Kidney (tissue), 14 donors: ENCODE data around the gene DROSHA. TPM values are rescaled to one million over a fixed set of nuclear protein-coding genes. Genes with fewer than 3 reads are reported as not detected.
"Not testable (repeated sequence)": the region's sequence is repeated elsewhere in the genome, so short reads cannot be mapped to it uniquely, and the experiment has no call there.

Source experiments
- DNase-seq, 5 donors: peaks; one replicate each; pipeline ENCODE4 v3.0.0-alpha.2; 2013 to 2020
- FAIRE-seq: peaks from 2 replicates; lab custom pipeline; 2012; peaks lifted over from hg19 to GRCh38; lab: Jason Lieb, UNC
- H3K27ac ChIP-seq, 2 donors: one replicate each; pipeline ENCODE4 v1.7.0; 2013; ENCODE audit warnings: low read depth in 2 of 2, low read length in 2 of 2, inconsistent platforms in 1 of 2
- H3K27me3 ChIP-seq: one replicate; pipeline ENCODE4 v1.7.1; 2013; ENCODE audit warnings: low read length, inconsistent platforms; ENCODE audit not compliant: control insufficient read depth, insufficient read depth
- H3K36me3 ChIP-seq, 3 donors: one replicate each; pipeline versions ENCODE4 v1.7.0 to v1.7.1; 2013; ENCODE audit warnings: low read length in 3 of 3, control low read depth in 1 of 3, inconsistent platforms in 1 of 3; ENCODE audit not compliant: insufficient read depth in 3 of 3, control insufficient read depth in 2 of 3
- H3K4me1 ChIP-seq, 3 donors: one replicate each; pipeline versions ENCODE4 v1.7.0 to v1.7.1; 2013; ENCODE audit warnings: low read length in 3 of 3, inconsistent platforms in 1 of 3, low read depth in 1 of 3; ENCODE audit not compliant: control insufficient read depth in 2 of 3, insufficient read depth in 2 of 3
- H3K4me3 ChIP-seq, 3 donors: one replicate each; pipeline versions ENCODE4 v1.7.0 to v1.8.1; 2013; ENCODE audit warnings: low read length in 3 of 3, control low read depth in 1 of 3, inconsistent platforms in 1 of 3
- H3K9ac ChIP-seq, 3 donors: one replicate each; pipeline versions ENCODE4 v1.7.0 to v1.7.1; 2013; ENCODE audit warnings: low read length in 3 of 3, control low read depth in 1 of 3, inconsistent platforms in 1 of 3
- H3K9me3 ChIP-seq, 3 donors: one replicate each; pipeline versions ENCODE4 v1.7.0 to v1.7.1; 2013; ENCODE audit warnings: low read length in 3 of 3, control low read depth in 1 of 3, inconsistent platforms in 1 of 3; ENCODE audit not compliant: control insufficient read depth in 2 of 3, insufficient read depth in 1 of 3
- intact Hi-C: fragments of 100-400 bp; cut with DNase I; formaldehyde crosslinking; loops from one replicate; pipeline ENCODE4 v1.11.1; 2022
- polyA plus RNA-seq: library from polyadenylated mRNA; stranded (reverse); fragments of 350-450 nt; fragmentation: Illumina TruSeq; extraction: RNeasy Lipid Tissue Mini Kit (QIAGEN cat#74804); gene quantifications from one replicate; pipeline ENCODE4 v1.2.3, GENCODE V29; 2014; ENCODE audit warnings: low read depth, low replicate concordance; ENCODE audit not compliant: insufficient read depth
- total RNA-seq: library from RNA; stranded (reverse); fragmentation: NEBNext Ultra II Directional; extraction: Animal tissue kit (Norgen Biotek cat#: 25700); gene quantifications from one replicate; pipeline ENCODE4 v1.2.1, GENCODE V29; 2021
- TF ChIP-seq, protein P1 (sequence below): IDR thresholded peaks from 3 replicates; pipeline ENCODE4 v1.5.1; 2012; ENCODE audit warnings: mild to moderate bottlenecking, moderate library complexity, borderline replicate concordance; ENCODE audit not compliant: insufficient read depth; ENCODE audit errors: extremely low read depth
- donor health status: control.
- donor health status: control.
- donor health status: control.
- donor health status: control.
- donor health status: control.
- donor health status: DM: yes; HTN: yes; CAD: no.
- donor health status: Normal renal cell carcinoma (clear cell type).

DROSHA gene
- total and polyA plus RNA-seq, 2 donors from 2014 or later, result 39.9 to 51.6 TPM

DNA sequence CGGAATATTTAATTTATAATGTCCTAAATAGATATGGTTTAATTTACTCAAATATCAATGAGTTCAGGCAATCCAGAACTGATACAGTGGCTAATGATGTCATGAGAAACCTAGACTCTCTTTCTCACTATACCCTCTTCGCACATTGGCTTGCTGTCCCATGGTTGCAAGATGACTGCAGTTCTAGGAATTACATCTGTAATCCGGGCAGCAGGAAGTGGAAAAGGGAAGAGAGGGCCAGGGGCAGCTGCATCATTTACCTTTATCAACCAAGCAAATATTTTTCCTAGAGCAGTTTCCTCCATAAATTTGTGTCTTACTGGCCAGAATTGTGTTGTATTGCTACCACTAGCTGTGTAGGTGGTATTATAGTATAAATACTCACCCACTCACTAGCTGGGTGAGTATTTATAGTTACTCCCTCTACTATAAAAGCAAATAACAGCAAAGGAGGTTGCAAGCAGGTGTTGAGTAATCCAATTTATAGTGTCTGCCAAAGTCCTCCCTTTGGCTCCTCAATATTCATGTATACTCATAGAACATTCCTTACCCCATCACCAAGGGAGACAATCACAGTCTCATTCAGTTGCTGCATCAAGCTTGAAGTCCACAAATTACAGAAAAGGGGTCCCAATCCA is 168.8 kb downstream of the DROSHA start:
- FAIRE-seq, result no peak
- Histone ChIP-seq H3K4me1 (no peaks in the 10 kb centered on the region), H3K9me3 (no peaks in the 10 kb centered on the region), H3K4me3 (no peak overlapping the region), H3K27me3 (no peaks in the 10 kb centered on the region), H3K36me3 (no peaks in the 10 kb centered on the region), H3K27ac (no peak overlapping the region), H3K9ac (no peak overlapping the region)
- intact Hi-C loops, result no loop called here
- DNase-seq, result no peak
- TF ChIP-seq, protein P1, sequence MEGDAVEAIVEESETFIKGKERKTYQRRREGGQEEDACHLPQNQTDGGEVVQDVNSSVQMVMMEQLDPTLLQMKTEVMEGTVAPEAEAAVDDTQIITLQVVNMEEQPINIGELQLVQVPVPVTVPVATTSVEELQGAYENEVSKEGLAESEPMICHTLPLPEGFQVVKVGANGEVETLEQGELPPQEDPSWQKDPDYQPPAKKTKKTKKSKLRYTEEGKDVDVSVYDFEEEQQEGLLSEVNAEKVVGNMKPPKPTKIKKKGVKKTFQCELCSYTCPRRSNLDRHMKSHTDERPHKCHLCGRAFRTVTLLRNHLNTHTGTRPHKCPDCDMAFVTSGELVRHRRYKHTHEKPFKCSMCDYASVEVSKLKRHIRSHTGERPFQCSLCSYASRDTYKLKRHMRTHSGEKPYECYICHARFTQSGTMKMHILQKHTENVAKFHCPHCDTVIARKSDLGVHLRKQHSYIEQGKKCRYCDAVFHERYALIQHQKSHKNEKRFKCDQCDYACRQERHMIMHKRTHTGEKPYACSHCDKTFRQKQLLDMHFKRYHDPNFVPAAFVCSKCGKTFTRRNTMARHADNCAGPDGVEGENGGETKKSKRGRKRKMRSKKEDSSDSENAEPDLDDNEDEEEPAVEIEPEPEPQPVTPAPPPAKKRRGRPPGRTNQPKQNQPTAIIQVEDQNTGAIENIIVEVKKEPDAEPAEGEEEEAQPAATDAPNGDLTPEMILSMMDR, result no peak

- H3K27ac ChIP-seq, result no peak overlapping the region
- no peaks in the 10 kb centered on the region for H3K4me1 ChIP-seq
- FAIRE-seq (no peak), DNase-seq (no peak)
- no peaks in the 10 kb centered on the region for H3K9me3 ChIP-seq
- intact Hi-C loops, result no loop called here
- H3K9ac ChIP-seq, result no peak overlapping the region
- no peaks in the 10 kb centered on the region for H3K36me3 ChIP-seq
- no peaks in the 10 kb centered on the region for H3K27me3 ChIP-seq
- TF ChIP-seq, protein P1, result no peak
- H3K4me3 ChIP-seq, result no peak overlapping the region
These were observed 169.4 kb downstream of the DROSHA start for GRCh38 chr5:31362529-31362900.

GRCh38 chr5:31361704-31362528 is 170.0 kb downstream of the DROSHA start:
- H3K9me3 ChIP-seq, H3K27me3 ChIP-seq, H3K4me1 ChIP-seq, H3K4me3 ChIP-seq, DNase-seq, H3K36me3 ChIP-seq, intact Hi-C loops, H3K27ac ChIP-seq, H3K9ac ChIP-seq, FAIRE-seq: not testable (repeated sequence)

- Histone ChIP-seq H3K27me3 (no peaks in the 10 kb centered on the region), H3K36me3 (no peaks in the 10 kb centered on the region), H3K27ac (no peak overlapping the region), H3K9ac (no peak overlapping the region), H3K4me1 (no peaks in the 10 kb centered on the region), H3K9me3 (no peaks in the 10 kb centered on the region), H3K4me3 (no peak overlapping the region)
- intact Hi-C loops, result no loop called here
- no peak for FAIRE-seq
- TF ChIP-seq, protein P1, result no peak
- no peak for DNase-seq
These were observed 170.7 kb downstream of the DROSHA start for GRCh38 chr5:31361234-31361633.
